Endothelial cell (in vitro differentiated cells): ENCODE results near the gene ZC4H2. TPM values are rescaled to one million over a fixed set of nuclear protein-coding genes. Genes with fewer than 3 reads are reported as not detected.

Experiments used
- DNase-seq: peaks from one replicate; pipeline ENCODE4 v3.0.0; 2021; ENCODE audit warnings: low spot score
- H3K27ac Mint-ChIP-seq: one replicate; pipeline ENCODE4 v1.8.0; 2021; ENCODE audit warnings: mixed read lengths, inconsistent platforms; ENCODE audit not compliant: unreplicated experiment
- H3K27me3 Mint-ChIP-seq: one replicate; pipeline ENCODE4 v1.8.0; 2021; ENCODE audit warnings: mild to moderate bottlenecking, moderate library complexity, mixed read lengths, inconsistent platforms; ENCODE audit not compliant: unreplicated experiment
- H3K36me3 Mint-ChIP-seq: one replicate; pipeline ENCODE4 v1.8.0; 2021; ENCODE audit warnings: mild to moderate bottlenecking, low read depth, mixed read lengths, inconsistent platforms; ENCODE audit not compliant: unreplicated experiment
- H3K4me1 Mint-ChIP-seq: one replicate; pipeline ENCODE4 v1.8.0; 2021; ENCODE audit warnings: mild to moderate bottlenecking, mixed read lengths, inconsistent platforms; ENCODE audit not compliant: unreplicated experiment
- H3K4me3 Mint-ChIP-seq: one replicate; pipeline ENCODE4 v1.8.0; 2021; ENCODE audit warnings: mild to moderate bottlenecking, mixed read lengths, inconsistent platforms; ENCODE audit not compliant: unreplicated experiment
- H3K9me3 Mint-ChIP-seq: one replicate; pipeline ENCODE4 v1.8.0; 2021; ENCODE audit warnings: mixed read lengths, inconsistent platforms; ENCODE audit not compliant: unreplicated experiment
- CTCF ChIP-seq: fragments of 200-600 bp; sonication (generic); IDR thresholded peaks from one replicate; pipeline ENCODE4 v1.5.0; 2021; ENCODE audit warnings: antibody characterized with exemption; ENCODE audit not compliant: unreplicated experiment
- total RNA-seq: library from RNA; stranded (reverse); fragmentation: NEBNext Ultra II Directional; extraction: Animal tissue kit (Norgen Biotek cat#: 25700); gene quantifications from one replicate; pipeline ENCODE4 v1.2.1, GENCODE V29; 2021; ENCODE audit not compliant: unreplicated experiment

The ZC4H2 gene
- total RNA-seq, 1 donor from 2014 or later, result 18.1 TPM

- H3K4me3 Mint-ChIP-seq, result no peak overlapping the region
- H3K4me1 Mint-ChIP-seq, result no peaks in the 10 kb centered on the region
- H3K9me3 Mint-ChIP-seq, result no peaks in the 10 kb centered on the region
- TF ChIP-seq CTCF, result no peak
- H3K27ac Mint-ChIP-seq, result no peak overlapping the region
- no peaks in the 10 kb centered on the region for H3K36me3 Mint-ChIP-seq
- no peaks in the 10 kb centered on the region for H3K27me3 Mint-ChIP-seq
- DNase-seq, result no peak
These were observed 20.6 kb upstream of the ZC4H2 start for GRCh38 chrX:64996805-64997204.

GRCh38 chrX:64994131-64994798 is 18.0 kb upstream of the ZC4H2 start:
- Mint-ChIP-seq H3K4me3 (no peak overlapping the region), H3K27ac (no peak overlapping the region), H3K36me3 (no peaks in the 10 kb centered on the region), H3K9me3 (no peaks in the 10 kb centered on the region), H3K27me3 (no peaks in the 10 kb centered on the region), H3K4me1 (no peaks in the 10 kb centered on the region)
- no peak for TF ChIP-seq CTCF
- no peak for DNase-seq

GRCh38 chrX:64977830-64978229 is 1.6 kb upstream of the ZC4H2 start:
- no peak overlapping the region for H3K4me3 Mint-ChIP-seq
- no peak overlapping the region for H3K27ac Mint-ChIP-seq
- no peaks in the 10 kb centered on the region for H3K9me3 Mint-ChIP-seq
- no peak for DNase-seq
- H3K27me3 Mint-ChIP-seq, result peaks cover 2% of the 10 kb centered on the region
- no peaks in the 10 kb centered on the region for H3K36me3 Mint-ChIP-seq
- TF ChIP-seq CTCF, result no peak
- peaks cover 2% of the 10 kb centered on the region for H3K4me1 Mint-ChIP-seq

- Mint-ChIP-seq H3K4me3 (peak overlapping the region; percentile 98), H3K27ac (no peak overlapping the region)
These were observed 801 bp upstream of the ZC4H2 start for GRCh38 chrX:64977051-64977450.

More at GRCh38 chrX:64977051-64977450, 801 bp upstream of the ZC4H2 start:
- H3K36me3 Mint-ChIP-seq, result peaks cover 3% of the 10 kb centered on the region
- no peak for TF ChIP-seq CTCF
- DNase-seq, result no peak
- peaks cover 2% of the 10 kb centered on the region for H3K27me3 Mint-ChIP-seq
- no peaks in the 10 kb centered on the region for H3K9me3 Mint-ChIP-seq
- H3K4me1 Mint-ChIP-seq, result peaks cover 2% of the 10 kb centered on the region
